ENCODE measurements around the gene GALNT12.

Gene GALNT12, protein sequence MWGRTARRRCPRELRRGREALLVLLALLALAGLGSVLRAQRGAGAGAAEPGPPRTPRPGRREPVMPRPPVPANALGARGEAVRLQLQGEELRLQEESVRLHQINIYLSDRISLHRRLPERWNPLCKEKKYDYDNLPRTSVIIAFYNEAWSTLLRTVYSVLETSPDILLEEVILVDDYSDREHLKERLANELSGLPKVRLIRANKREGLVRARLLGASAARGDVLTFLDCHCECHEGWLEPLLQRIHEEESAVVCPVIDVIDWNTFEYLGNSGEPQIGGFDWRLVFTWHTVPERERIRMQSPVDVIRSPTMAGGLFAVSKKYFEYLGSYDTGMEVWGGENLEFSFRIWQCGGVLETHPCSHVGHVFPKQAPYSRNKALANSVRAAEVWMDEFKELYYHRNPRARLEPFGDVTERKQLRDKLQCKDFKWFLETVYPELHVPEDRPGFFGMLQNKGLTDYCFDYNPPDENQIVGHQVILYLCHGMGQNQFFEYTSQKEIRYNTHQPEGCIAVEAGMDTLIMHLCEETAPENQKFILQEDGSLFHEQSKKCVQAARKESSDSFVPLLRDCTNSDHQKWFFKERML

DNA sequence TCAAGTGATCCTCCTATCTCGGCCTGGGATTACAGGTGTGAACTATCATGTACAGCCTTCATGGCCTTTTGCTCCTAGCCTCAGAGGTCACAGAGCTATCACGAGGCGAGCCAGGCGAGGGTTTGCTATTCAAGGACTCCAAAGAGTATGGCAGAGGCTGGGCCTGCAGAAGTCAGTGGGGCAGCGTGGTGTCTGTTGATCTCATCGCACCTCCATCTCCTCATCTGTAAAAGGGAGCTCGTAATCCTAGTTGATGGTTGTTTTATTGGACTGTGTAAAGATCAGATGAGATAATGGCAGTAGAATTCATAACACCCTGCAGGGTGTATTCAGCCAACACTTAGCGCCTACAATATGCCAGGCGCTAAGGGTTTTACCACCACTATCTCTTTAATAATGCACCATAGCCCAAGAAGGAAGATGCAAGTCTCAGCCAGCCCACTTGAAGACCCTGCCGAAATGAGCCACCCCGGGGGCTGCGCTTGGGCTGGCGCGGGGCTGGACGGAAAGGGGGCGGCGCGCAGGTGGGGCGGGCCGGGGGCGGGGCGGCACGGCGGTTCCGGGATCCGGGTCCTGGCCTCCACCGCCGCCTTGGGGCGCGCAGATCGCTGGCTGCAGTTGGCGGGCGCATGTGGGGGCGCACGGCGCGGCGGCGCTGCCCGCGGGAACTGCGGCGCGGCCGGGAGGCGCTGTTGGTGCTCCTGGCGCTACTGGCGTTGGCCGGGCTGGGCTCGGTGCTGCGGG, at the start of gene GALNT12:
TSS of gene GALNT12 (plus strand) at position 601 of the 744 bp plus-strand sequence. CDS start at position 630, 29 bp downstream.
- no peak for DNase-seq

DNA sequence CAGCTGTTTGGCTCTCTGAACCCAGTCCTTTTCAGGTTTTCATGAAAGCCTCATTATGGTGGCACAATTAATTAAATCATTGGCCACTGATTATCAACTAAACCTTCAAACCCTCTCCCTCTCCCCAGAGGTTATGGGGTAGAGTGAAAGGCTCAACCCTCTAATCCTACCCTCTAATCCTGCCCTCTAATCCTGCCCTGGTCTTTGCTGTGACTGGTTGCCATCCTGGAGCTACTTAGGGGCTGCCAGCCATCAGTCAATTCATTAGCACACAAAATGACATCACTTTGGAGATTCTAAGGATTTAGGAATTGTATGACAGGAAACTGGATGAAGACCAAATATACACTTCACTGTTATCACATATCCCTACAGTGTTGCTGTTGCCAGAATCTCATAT, 47.2 kb upstream of the GALNT12 start:
- no peak for DNase-seq

DNA sequence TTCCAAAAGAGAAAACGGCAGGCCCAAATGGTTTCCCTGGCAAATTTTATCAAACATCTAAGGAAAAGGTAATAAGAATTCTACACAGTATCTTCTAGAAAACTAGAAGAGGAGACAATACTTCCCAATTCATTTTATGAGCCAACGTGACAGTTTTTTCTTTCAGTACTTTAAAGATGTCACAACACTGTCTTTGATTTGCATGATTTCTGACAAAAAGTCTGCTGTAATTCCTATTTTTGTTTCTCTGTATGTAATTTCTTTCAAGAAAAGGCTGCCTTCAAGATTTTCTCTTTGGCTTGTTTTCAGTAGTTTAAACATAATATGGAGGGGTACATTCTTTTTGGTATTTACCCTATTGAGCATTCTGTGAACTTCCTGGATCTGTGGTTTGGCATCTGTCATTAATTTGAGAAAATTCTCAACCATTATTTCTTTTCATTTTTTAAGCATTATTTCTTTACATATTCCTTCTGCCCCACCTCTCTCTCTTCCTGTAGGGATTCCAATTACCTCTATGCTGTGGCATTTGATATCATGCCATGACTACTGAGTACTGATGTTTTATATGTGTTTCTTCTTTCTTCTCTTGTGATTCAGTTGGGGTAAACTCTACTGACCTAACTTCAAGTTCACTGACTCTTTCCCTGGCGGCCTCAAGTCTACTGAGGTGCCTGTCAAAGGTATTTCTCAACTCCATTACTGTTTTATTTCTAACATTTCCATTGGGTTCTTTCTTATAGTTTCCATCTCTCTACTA, 43.3 kb upstream of the GALNT12 start:
- no peak for DNase-seq

GRCh38 chr9:98765256-98765655, 42.2 kb upstream of the GALNT12 start:
- no peak for DNase-seq

DNA sequence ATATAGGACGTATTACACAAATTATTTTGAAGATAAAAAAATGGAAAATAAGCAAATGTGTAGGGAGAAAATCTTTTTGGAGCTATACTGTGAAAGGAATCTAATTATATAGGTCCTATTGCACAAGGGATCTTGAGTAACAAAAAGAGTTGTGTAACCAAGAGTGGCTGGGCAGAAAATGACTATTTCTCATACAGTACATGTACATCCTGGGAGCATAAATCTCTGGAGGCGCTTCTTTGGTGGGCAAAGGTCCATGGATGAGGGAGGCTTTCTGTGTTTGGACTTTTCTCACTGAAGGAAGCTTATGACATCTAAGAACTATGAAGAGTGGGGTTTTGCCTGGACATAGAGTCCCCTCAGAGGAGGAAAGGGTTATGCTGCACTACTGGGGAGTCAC, 40.9 kb upstream of the GALNT12 start:
- DNase-seq = peak; percentile 30

DNA sequence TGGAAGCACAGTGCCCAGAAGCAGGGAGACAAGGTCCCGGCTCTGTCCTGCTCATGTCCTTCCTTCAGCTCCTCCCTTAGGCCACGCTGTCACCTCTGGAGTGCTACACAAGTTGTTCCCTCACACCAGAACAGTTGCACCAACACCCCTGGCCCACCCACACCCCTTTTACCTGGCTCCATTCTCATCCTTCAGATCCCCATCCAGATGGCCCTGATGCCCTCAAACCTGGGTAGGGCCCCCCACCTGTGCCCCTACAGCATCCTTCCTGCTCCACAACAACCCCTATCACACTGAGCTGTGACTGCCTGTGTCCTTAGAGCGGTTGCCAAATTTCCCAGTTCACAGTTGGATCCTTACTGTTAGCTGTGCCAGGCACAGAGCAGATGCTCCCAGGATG, 40.3 kb upstream of the GALNT12 start:
- no peak for DNase-seq

- no peak for DNase-seq
These were observed 39.6 kb upstream of the GALNT12 start for GRCh38 chr9:98767915-98768314.

DNA sequence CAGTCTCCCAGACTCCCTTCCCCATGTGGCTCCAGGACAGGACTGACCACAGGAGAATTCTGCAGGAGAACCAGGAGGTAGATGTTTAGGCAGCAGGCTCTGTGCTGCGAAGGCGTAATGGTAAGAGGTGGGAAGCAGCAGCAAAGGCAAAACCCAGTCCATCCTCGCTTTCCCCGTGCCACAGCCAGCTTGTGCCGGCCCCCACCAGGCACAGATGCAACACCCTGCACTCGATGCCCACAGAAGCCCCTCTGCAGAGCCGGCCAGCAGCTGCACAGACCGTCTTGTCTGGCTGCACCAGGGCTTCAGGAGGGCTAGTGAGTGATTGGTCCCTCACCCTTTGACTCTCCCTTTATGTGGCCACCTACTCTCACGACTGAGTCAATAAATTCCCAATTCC, 39.1 kb upstream of the GALNT12 start:
- DNase-seq = no peak

DNA sequence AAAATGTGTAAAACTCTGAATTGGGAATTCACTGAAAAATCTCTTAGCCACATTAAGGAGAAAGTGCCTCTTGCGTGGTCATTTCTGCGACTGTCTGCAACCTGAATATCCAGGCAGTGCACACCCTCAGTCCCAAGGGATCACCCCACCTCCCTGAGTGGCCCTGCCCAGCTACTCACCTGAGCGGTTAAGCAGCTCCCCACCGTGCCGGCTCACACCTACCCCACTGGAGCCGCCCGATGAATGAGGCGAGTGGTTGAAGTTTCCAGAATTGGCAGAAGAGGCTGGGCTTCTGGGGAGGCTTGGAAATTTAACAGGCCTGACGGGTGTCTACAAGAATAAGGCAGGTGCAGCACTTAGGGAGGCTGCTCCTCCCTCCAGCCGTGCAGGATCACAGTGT, 36.8 kb upstream of the GALNT12 start:
- DNase-seq = no peak

- DNase-seq = no peak
These were observed 36.1 kb upstream of the GALNT12 start for GRCh38 chr9:98771209-98771874.

GRCh38 chr9:98772364-98773155, 34.9 kb upstream of the GALNT12 start:
- no peak for DNase-seq

DNA sequence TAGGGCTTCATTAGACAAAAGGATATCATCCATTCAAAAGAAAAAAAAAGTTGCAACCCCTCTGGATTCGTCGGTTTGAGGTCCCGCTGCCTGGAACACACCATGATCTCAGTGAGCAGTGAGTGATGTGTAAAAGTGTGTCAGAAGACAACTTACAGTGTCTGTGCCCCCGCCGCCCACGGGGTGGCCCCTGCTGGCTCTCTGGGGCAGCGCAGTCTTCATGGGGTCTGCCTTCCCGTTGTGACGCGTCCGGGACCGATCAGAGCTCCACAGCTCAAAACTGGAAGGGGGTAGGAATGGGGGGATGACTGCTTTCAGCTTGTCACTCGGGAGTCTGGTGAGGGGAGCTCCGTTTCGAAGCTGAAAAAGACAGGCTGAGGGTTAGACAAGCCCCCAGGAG, 33.7 kb upstream of the GALNT12 start:
- DNase-seq = no peak

DNA sequence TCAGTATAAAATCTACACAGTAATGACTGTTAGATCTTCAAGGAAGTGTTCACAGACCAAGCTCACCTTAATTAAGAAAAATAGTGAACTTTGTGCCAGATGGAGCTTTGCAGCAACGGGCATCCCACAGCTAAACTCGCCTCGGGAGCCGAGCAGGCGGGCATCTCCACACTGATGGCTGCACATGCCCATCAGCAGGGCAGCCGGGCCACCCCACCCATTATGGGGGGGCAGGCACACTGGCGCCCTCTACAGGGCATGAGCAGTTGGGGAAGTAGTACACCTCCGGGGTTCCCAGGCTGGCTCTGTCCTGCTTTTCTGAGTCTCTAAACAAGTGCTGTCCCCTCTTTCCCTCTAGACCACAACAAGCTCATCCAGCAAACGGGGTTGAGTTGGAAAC, 32.7 kb upstream of the GALNT12 start:
- DNase-seq = no peak

GRCh38 chr9:98775831-98776441, 31.5 kb upstream of the GALNT12 start:
- no peak for DNase-seq

DNA sequence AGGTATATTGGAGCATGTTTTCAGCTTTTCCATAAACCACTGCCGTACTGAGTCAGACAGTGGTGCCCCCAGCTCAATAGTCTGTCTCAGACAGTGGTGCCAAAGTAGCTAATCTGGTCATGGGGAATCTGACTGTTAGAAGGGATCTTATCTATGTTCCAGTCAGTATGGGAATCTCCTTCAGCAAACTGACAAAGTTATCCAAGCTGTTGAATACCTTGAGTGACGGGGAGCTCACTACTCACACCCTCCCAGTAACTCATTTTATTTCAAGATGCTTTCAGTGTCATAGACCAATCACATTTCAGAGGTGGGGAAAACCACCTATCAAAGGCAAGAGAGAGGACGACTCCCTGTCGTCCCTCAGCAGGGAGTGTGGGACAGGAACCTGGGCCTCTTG, 29.9 kb upstream of the GALNT12 start:
- DNase-seq = no peak

- no peak for DNase-seq
These were observed 29.2 kb upstream of the GALNT12 start for GRCh38 chr9:98778251-98778650.

DNA sequence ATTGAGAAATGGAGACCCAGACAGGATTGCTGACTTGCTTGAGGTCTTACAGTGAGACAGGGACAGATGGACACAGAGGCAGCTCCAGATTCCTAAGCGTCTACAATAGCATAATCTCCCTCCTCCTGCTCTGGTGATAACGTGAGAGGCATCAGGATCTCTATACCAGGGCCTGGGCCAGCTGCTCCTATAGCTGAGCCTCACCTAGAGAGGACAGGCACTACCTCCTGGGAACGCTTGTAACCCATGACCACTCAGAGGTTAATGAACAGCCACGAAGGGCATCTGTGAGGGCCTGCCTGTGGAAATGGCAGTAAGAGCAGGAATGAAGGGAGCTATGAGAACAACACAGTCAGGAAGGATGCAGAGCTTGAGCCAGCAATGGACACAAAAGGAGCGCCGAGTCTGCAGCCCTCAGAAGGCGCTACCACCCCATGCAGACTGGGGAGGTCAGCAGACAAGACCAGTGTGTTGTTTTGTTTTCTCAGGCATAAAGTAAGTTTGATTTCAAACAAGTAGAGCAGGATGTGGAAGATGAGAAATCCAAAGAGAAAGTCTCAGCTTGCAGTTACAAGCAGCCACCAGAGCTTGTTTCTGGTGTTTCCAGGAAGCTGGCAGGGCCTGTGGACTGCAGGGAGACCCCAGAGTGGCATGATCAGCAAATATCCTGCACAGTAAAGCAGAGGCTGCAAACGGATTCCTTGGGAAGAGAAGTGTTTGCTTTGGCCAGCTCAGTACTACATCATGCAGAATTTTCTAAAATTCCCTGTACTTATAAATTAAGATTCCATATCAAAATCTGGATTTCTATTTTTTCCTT, 28.5 kb upstream of the GALNT12 start:
- DNase-seq = no peak

DNA sequence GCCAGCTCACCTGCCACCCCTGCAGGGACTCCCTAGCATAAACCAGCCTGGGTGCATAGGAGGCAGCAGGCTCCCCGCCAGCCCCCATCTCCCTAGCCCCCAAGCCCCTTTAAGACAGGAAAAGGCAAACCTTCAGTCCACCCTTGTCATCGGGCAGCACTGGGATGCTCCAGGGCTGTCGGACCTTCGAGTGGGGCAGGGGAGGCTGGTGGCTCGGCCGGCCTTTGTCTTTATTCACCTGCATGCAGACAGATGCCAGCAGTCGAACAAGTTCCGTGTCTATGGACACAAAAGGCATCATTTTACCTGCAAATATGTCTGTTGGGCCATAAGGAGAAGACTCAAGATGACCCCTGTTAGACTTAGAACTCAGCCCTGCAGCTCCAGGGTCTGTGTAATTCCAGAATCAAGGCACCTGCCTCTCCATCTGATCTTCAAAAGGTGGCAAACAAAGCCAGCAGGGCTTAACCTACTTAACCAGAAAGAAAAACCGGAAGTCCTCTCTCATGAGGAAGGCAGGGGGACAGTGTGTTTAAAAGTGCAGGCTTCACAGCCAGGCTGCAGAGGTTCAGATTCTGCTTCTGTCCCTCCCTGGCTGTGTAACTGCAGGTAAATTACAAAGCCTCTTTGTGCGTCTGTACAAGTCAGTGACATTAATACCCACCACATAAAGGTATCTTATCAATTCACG, 27.3 kb upstream of the GALNT12 start:
- no peak for DNase-seq

DNA sequence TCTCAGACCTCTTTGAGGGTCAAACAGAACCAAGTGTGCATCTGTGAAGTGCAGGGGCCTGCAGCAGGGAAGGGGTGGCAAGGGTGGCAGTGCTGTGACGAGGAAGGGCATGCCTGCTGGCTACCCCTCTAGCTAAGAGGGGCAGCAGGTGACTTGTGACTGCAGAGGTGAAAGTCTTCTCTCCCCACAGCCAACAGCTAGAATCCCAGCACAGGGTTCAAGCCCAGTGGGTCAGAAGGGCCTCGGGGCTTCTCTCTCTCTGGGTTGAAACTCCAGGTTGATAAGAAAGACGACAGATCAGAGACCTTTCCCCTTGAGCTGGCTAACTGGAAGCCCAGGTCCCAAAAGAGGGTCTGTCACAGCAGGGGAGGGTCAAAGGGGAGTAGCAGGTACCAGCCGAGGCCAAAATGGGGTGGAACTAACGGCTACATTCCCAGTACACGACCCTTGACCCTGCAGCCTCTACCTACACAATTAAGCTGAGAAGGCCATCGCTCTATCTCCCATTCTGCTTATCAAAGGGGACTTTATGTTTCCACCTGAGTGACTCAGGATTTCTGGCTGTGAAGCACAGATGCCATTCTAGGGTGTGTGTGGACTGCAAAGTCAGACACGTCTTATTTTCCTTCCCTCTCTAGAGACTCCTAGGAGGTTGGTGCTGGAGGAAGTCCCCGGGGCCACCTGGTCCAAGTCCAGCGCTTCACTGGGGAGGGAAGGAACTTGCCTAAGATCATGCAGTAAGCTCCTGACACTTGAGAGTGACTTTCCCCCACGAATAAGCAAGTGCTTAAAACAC, 25.7 kb upstream of the GALNT12 start:
- DNase-seq = peak; percentile 44

Measured in GF-D8 (cell line).